Ovary (tissue), 9 donors: Measurements from ENCODE around the gene PBLD. TPM values are rescaled to one million over a fixed set of nuclear protein-coding genes. Genes with fewer than 3 reads are reported as not detected.

Experiments
- DNase-seq, 5 donors: peaks; one replicate each; pipeline ENCODE4 v3.0.0-alpha.2; 2019 to 2020
- H3K27ac ChIP-seq, 2 donors: fragments of 200-600 bp; one replicate each; pipeline versions ENCODE4 v1.5.1 to v1.8.0; 2019 to 2022
- H3K27me3 ChIP-seq: fragments of 200-600 bp; one replicate; pipeline ENCODE4 v1.8.0; 2022
- H3K36me3 ChIP-seq: fragments of 200-600 bp; sonication (generic); one replicate; pipeline ENCODE4 v1.5.1; 2019
- H3K4me1 ChIP-seq: one replicate; pipeline ENCODE4 v1.8.1; 2013; ENCODE audit warnings: mild to moderate bottlenecking, moderate library complexity; ENCODE audit not compliant: insufficient read depth
- H3K4me3 ChIP-seq: fragments of 200-600 bp; sonication (generic); one replicate; pipeline ENCODE4 v1.5.1; 2017
- H3K9me3 ChIP-seq, 2 donors: fragments of 200-600 bp in 1 of 2; sonication (generic) in 1 of 2; one replicate each; pipeline versions ENCODE4 v1.5.1 to v1.8.1; 2013 to 2019; ENCODE audit warnings: mild to moderate bottlenecking in 1 of 2, moderate library complexity in 1 of 2
- EP300 ChIP-seq: sonication (generic); formaldehyde crosslinking; IDR thresholded peaks from one replicate; pipeline ENCODE4 v1.6.1; 2017; ENCODE audit warnings: antibody characterized with exemption
- POLR2A ChIP-seq: fragments of 450-650 bp; IDR thresholded peaks from one replicate; pipeline ENCODE4 v1.6.1; 2017; ENCODE audit warnings: antibody characterized with exemption, mild to moderate bottlenecking, moderate library complexity
- WGBS, 3 donors: extraction: QIAGEN DNeasy Blood & Tissue Kit in 1 of 3; methylation state at CpG; one replicate each; pipeline versions ENCODE4 v1.1.5 to v1.1.7; 2013 to 2017; 5-methylcytosine and 5-hydroxymethylcytosine counted together
- intact Hi-C, 4 donors: fragments of 100-400 bp; cut with DNase I; formaldehyde crosslinking; loops; one replicate each; pipeline versions ENCODE4 v1.11.0 to v1.15.1; 2022 to 2023
- polyA plus RNA-seq, 2 donors: library from polyadenylated mRNA; stranded (reverse); fragments of 200-250 nt in 1 of 2; fragments of 350-450 nt in 1 of 2; fragmentation: Illumina TruSeq in 1 of 2; extraction: RNeasy Lipid Tissue Mini Kit (QIAGEN cat#74804) in 1 of 2; gene quantifications; one replicate each; pipeline ENCODE4 v1.2.3, GENCODE V29; 2013 to 2014
- total RNA-seq, 7 donors: library from RNA; depleted of rRNA in 2 of 7; stranded (reverse); fragments of >200 nt in 2 of 7; fragmentation: NEBNext Ultra II Directional in 3 of 7; extraction: Animal tissue kit (Norgen Biotek cat#: 25700) in 3 of 7; gene quantifications; one replicate each; pipeline versions ENCODE4 v1.1.0 to v1.2.4, GENCODE V29; 2016 to 2023
- TF ChIP-seq, protein P1 (sequence below), 3 donors: fragments of 450-650 bp in 2 of 3; fragments of 200-600 bp in 1 of 3; IDR thresholded peaks; one replicate each; pipeline versions ENCODE4 v1.5.1 to v1.8.0; 2016 to 2022; ENCODE audit warnings: antibody characterized with exemption in 3 of 3, mild to moderate bottlenecking in 1 of 3
- donor health status: DM: no; HTN: no; CAD: no; lungs with moderate emphysema.
- donor health status: DM: no; HTN: no; CAD: no.
- donor health status: Bipolar disorder and iron deficiency.
- donor health status: DM: yes; HTN: yes; CAD: no.
- donor health status: DM: no; HTN: no; CAD: no.
- donor health status: DM: yes; HTN: yes; CAD: no.

The PBLD gene
- total and polyA plus RNA-seq, 9 donors, result 2.5 to 7.8 (median 3.0) TPM

DNA sequence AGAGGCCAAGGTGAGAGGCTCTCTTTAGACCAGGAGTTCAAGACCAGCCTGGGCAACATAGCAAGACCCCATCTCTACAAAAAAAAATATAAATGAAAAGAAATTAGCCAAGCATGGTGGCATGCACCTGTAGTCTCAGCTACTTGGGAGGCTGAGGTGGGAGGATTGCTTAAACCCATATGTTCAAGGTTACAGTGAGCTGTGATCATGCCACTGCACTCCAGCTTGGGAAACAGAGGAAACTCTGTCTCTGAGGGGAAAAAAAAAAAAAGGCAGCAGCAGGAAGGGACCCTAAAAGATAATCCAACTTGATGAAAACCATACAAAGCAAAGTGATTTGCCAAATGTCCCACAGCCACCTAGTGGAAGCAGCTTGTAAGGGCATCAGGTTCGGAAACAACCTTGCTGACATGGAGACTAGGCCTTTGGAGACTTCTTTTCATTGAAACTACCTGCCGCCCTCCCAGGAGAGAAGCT lies 15.6 kb upstream of the PBLD start:
- TF ChIP-seq, protein P1, sequence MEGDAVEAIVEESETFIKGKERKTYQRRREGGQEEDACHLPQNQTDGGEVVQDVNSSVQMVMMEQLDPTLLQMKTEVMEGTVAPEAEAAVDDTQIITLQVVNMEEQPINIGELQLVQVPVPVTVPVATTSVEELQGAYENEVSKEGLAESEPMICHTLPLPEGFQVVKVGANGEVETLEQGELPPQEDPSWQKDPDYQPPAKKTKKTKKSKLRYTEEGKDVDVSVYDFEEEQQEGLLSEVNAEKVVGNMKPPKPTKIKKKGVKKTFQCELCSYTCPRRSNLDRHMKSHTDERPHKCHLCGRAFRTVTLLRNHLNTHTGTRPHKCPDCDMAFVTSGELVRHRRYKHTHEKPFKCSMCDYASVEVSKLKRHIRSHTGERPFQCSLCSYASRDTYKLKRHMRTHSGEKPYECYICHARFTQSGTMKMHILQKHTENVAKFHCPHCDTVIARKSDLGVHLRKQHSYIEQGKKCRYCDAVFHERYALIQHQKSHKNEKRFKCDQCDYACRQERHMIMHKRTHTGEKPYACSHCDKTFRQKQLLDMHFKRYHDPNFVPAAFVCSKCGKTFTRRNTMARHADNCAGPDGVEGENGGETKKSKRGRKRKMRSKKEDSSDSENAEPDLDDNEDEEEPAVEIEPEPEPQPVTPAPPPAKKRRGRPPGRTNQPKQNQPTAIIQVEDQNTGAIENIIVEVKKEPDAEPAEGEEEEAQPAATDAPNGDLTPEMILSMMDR (IDR thresholded peaks at IDR 0.05), result peak in 1 of 3 donors; percentile 9
- no peak for TF ChIP-seq POLR2A
- intact Hi-C loops, result no loop called here
- no peak for DNase-seq
- Histone ChIP-seq H3K4me1 (no peaks in the 10 kb centered on the region), H3K4me3 (no peak overlapping the region), H3K36me3 (no peaks in the 10 kb centered on the region), H3K9me3 (no peaks in the 10 kb centered on the region), H3K27me3 (no peaks in the 10 kb centered on the region), H3K27ac (no peak overlapping the region)
- 55 to 78% (median 69%) methylated on average over 2 of the region's 2 CpGs for WGBS, 3 donors

DNA sequence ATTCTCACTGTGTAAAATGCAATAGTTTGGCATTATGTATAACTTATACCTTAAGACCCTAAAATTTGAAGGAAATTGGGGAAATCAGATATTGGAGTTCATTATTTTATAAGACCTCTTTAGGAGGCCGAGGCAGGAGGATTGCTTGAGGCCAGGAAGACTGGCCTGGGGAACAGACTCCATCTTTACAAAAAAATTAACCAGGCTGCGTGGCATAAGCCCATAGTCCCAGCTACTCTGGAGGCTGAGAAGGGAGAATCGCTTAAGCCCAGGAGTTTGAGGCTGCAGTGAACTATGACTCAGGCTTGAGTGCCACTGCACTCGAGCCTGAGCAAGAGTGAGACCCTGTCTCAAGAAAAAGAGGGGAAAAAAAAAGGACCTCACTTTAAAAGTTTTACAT lies 14.0 kb upstream of the PBLD start:
- 78 to 90% (median 90%) methylated on average over 4 of the region's 4 CpGs for WGBS, 3 donors
- no peak overlapping the region for H3K4me3 ChIP-seq
- no peaks in the 10 kb centered on the region for H3K4me1 ChIP-seq
- H3K9me3 ChIP-seq, result no peaks in the 10 kb centered on the region
- no peak for DNase-seq
- intact Hi-C loops, result no loop called here
- no peaks in the 10 kb centered on the region for H3K27me3 ChIP-seq
- H3K27ac ChIP-seq, result no peak overlapping the region
- H3K36me3 ChIP-seq, result no peaks in the 10 kb centered on the region
- no peak for TF ChIP-seq EP300
- TF ChIP-seq, protein P1 (IDR thresholded peaks at IDR 0.05), result no peak
- no peak for TF ChIP-seq POLR2A

DNA sequence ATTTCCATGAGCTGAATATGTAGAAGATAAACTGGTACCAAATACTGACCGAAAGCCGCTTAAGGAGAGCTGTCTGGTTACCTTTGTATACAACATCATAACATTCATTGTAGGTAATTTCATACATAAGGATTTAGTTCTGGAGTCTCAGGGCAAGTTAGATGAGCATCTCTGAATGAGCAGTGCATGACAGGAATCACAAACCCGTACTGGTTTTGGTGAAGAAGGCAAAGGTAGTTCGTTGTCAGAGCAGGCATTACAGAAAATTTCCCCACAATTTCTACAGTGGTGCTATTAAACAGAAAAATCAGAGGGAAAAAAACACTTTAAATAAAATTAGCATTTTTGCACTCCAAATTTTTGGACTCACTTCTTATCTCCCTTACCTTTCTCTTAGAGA lies 12.9 kb upstream of the PBLD start:
- 80 to 87% (median 86%) methylated on average over 4 of the region's 4 CpGs for WGBS, 3 donors
- H3K27me3 ChIP-seq, result no peaks in the 10 kb centered on the region
- no peak overlapping the region for H3K27ac ChIP-seq
- no peaks in the 10 kb centered on the region for H3K9me3 ChIP-seq
- H3K4me1 ChIP-seq, result no peaks in the 10 kb centered on the region
- H3K4me3 ChIP-seq, result no peak overlapping the region
- TF ChIP-seq, protein P1 (IDR thresholded peaks at IDR 0.05), result no peak
- TF ChIP-seq EP300, result no peak
- TF ChIP-seq POLR2A, result no peak
- no peaks in the 10 kb centered on the region for H3K36me3 ChIP-seq
- intact Hi-C loops, result no loop called here
- DNase-seq, result no peak

DNA sequence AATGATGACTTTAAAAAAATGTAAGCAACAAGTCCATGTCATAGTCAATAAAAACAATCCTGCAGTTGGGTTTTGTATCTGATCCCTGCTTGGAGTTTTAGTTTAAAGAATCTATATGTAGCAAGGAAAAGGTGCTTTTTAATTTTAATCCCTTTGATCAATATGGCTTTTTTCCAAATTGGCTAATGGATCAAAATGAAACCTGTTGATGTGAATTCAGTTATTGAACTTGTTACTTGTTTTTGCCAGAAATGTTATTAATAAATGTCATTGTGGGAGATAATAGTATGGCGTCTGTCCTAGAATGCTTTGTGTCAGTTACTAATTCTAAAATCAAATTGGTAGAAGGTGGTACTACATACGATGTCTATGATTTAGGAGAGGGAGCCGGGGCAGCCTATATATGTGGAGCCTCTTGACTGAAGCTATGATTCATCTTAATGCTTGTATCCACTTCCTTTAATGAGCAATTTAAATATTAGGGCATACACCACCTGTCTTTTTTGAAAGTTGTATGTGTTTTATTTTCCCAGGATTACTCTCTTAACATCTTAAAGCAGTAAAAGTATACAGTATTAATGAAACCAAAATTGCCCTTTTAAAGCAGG lies 10.3 kb upstream of the PBLD start:
- intact Hi-C loops, result no loop called here
- DNase-seq, result no peak
- Histone ChIP-seq H3K4me1 (no peaks in the 10 kb centered on the region), H3K27ac (no peak overlapping the region), H3K27me3 (no peaks in the 10 kb centered on the region), H3K36me3 (no peaks in the 10 kb centered on the region), H3K9me3 (no peaks in the 10 kb centered on the region), H3K4me3 (no peak overlapping the region)
- WGBS, 3 donors, result 81 to 88% (median 86%) methylated on average over 3 of the region's 3 CpGs
- TF ChIP-seq POLR2A, result no peak
- no peak for TF ChIP-seq EP300
- TF ChIP-seq, protein P1 (IDR thresholded peaks at IDR 0.05), result no peak
